HUES64 (cell line): ENCODE data around the gene WLS.

Source experiments
- H3K27ac ChIP-seq: 2 replicates; pipeline ENCODE4 v1.7.0; 2013; ENCODE audit warnings: low read depth, low read length, inconsistent platforms
- H3K27me3 ChIP-seq: 2 replicates; pipeline ENCODE4 v1.6.1; 2013; ENCODE audit warnings: mild to moderate bottlenecking, low read length; ENCODE audit not compliant: insufficient read depth
- H3K36me3 ChIP-seq: 2 replicates; pipeline ENCODE4 v1.6.1; 2013; ENCODE audit warnings: mild to moderate bottlenecking, low read length; ENCODE audit not compliant: insufficient read depth
- H3K4me1 ChIP-seq: 2 replicates; pipeline ENCODE4 v1.6.1; 2013; ENCODE audit warnings: mild to moderate bottlenecking, low read length, moderate library complexity; ENCODE audit not compliant: insufficient read depth
- H3K4me3 ChIP-seq: 2 replicates; pipeline ENCODE4 v1.5.1; 2013; ENCODE audit warnings: mild to moderate bottlenecking, low read length, moderate library complexity
- H3K9ac ChIP-seq: 2 replicates; pipeline ENCODE4 v1.6.1; 2013; ENCODE audit warnings: mild to moderate bottlenecking, low read depth, low read length
- H3K9me3 ChIP-seq: 2 replicates; pipeline ENCODE4 v1.6.1; 2013; ENCODE audit warnings: low read depth, low read length; ENCODE audit not compliant: insufficient read depth
- WGBS: fragments of 150-250, 120-280 bp; methylation state at CpG from one replicate; pipeline ENCODE4 v1.1.7; 2013; ENCODE audit warnings: missing lambda C conversion rate; 5-methylcytosine and 5-hydroxymethylcytosine counted together

The WLS gene

GRCh38 chr1:68211761-68212380 is 20.5 kb downstream of the WLS start:
- no peak overlapping the region for H3K9ac ChIP-seq
- no peaks in the 10 kb centered on the region for H3K9me3 ChIP-seq
- no peaks in the 10 kb centered on the region for H3K27me3 ChIP-seq
- H3K4me1 ChIP-seq: peaks cover 55% of the 10 kb centered on the region; the same call in 1 of the 2 replicates
- H3K27ac ChIP-seq: no peak overlapping the region; the same call in 1 of the 2 replicates
- WGBS: 87% methylated on average over 5 of the region's 6 CpGs
- no peaks in the 10 kb centered on the region for H3K36me3 ChIP-seq
- no peak overlapping the region for H3K4me3 ChIP-seq

- 85% methylated on average over 2 of the region's 2 CpGs for WGBS
- no peaks in the 10 kb centered on the region for H3K36me3 ChIP-seq
- no peak overlapping the region for H3K27ac ChIP-seq
- H3K9me3 ChIP-seq: no peaks in the 10 kb centered on the region
- H3K4me1 ChIP-seq: peaks cover 45% of the 10 kb centered on the region; the same call in 1 of the 2 replicates
- no peak overlapping the region for H3K4me3 ChIP-seq
- H3K27me3 ChIP-seq: no peaks in the 10 kb centered on the region
- no peak overlapping the region for H3K9ac ChIP-seq
Observed at GRCh38 chr1:68210829-68211228, 21.5 kb downstream of the WLS start.

GRCh38 chr1:68210027-68210426 is 22.3 kb downstream of the WLS start:
- H3K27me3 ChIP-seq: no peaks in the 10 kb centered on the region
- H3K36me3 ChIP-seq: no peaks in the 10 kb centered on the region
- H3K4me1 ChIP-seq: peaks cover 37% of the 10 kb centered on the region; the same call in 1 of the 2 replicates
- H3K9ac ChIP-seq: no peak overlapping the region
- no peaks in the 10 kb centered on the region for H3K9me3 ChIP-seq
- no peak overlapping the region for H3K4me3 ChIP-seq
- H3K27ac ChIP-seq: no peak overlapping the region

- H3K4me1 ChIP-seq: peaks cover 24% of the 10 kb centered on the region; the same call in 1 of the 2 replicates
- no peak overlapping the region for H3K9ac ChIP-seq
- WGBS: 95% methylated on average over 3 of the region's 3 CpGs
- no peaks in the 10 kb centered on the region for H3K9me3 ChIP-seq
- no peaks in the 10 kb centered on the region for H3K36me3 ChIP-seq
- H3K4me3 ChIP-seq: no peak overlapping the region
- no peak overlapping the region for H3K27ac ChIP-seq
- H3K27me3 ChIP-seq: no peaks in the 10 kb centered on the region
Observed at GRCh38 chr1:68206848-68207689, 25.3 kb downstream of the WLS start.

- no peak overlapping the region for H3K9ac ChIP-seq
- H3K27me3 ChIP-seq: no peaks in the 10 kb centered on the region
- no peak overlapping the region for H3K4me3 ChIP-seq
- H3K36me3 ChIP-seq: no peaks in the 10 kb centered on the region
- no peaks in the 10 kb centered on the region for H3K9me3 ChIP-seq
- peaks cover 12% of the 10 kb centered on the region; the same call in 1 of the 2 replicates for H3K4me1 ChIP-seq
- H3K27ac ChIP-seq: no peak overlapping the region
- WGBS: 95% methylated on average over 3 of the region's 3 CpGs
Observed at GRCh38 chr1:68205794-68206358, 26.4 kb downstream of the WLS start.

GRCh38 chr1:68204977-68205630 is 27.2 kb downstream of the WLS start:
- 93% methylated on average over 2 of the region's 4 CpGs for WGBS
- Histone ChIP-seq H3K36me3 (no peaks in the 10 kb centered on the region), H3K4me1 (peaks cover 4% of the 10 kb centered on the region; the same call in 1 of the 2 replicates), H3K27me3 (no peaks in the 10 kb centered on the region), H3K27ac (no peak overlapping the region), H3K4me3 (no peak overlapping the region), H3K9ac (no peak overlapping the region), H3K9me3 (no peaks in the 10 kb centered on the region)

- Histone ChIP-seq H3K9ac (no peak overlapping the region), H3K4me3 (no peak overlapping the region), H3K9me3 (no peaks in the 10 kb centered on the region), H3K36me3 (no peaks in the 10 kb centered on the region), H3K27me3 (no peaks in the 10 kb centered on the region), H3K27ac (no peak overlapping the region), H3K4me1 (peaks cover 27% of the 10 kb centered on the region)
- 95% methylated on average over 5 of the region's 5 CpGs for WGBS
Observed at GRCh38 chr1:68202239-68202832, 30.0 kb downstream of the WLS start.

GRCh38 chr1:68201546-68202238 is 30.6 kb downstream of the WLS start:
- no peaks in the 10 kb centered on the region for H3K27me3 ChIP-seq
- no peak overlapping the region for H3K9ac ChIP-seq
- no peaks in the 10 kb centered on the region for H3K9me3 ChIP-seq
- WGBS: 95% methylated on average over 6 of the region's 7 CpGs
- H3K27ac ChIP-seq: no peak overlapping the region
- H3K4me1 ChIP-seq: peaks cover 33% of the 10 kb centered on the region
- H3K36me3 ChIP-seq: no peaks in the 10 kb centered on the region
- no peak overlapping the region for H3K4me3 ChIP-seq

GRCh38 chr1:68199603-68200002 is 32.7 kb downstream of the WLS start:
- H3K27ac ChIP-seq: no peak overlapping the region
- H3K36me3 ChIP-seq: no peaks in the 10 kb centered on the region
- no CpG with 5 or more reads among the region's 2 CpGs for WGBS
- H3K9ac ChIP-seq: no peak overlapping the region
- no peak overlapping the region for H3K4me3 ChIP-seq
- H3K9me3 ChIP-seq: no peaks in the 10 kb centered on the region
- no peaks in the 10 kb centered on the region for H3K27me3 ChIP-seq
- H3K4me1 ChIP-seq: peaks cover 35% of the 10 kb centered on the region

- H3K9ac ChIP-seq: no peak overlapping the region
- no peak overlapping the region for H3K27ac ChIP-seq
- H3K4me1 ChIP-seq: peaks cover 35% of the 10 kb centered on the region
- peaks cover 2% of the 10 kb centered on the region; the same call in 1 of the 2 replicates for H3K36me3 ChIP-seq
- WGBS: 100% methylated on average over 1 of the region's 2 CpGs
- H3K27me3 ChIP-seq: no peaks in the 10 kb centered on the region
- no peaks in the 10 kb centered on the region for H3K9me3 ChIP-seq
- H3K4me3 ChIP-seq: no peak overlapping the region
Observed at GRCh38 chr1:68198752-68199151, 33.6 kb downstream of the WLS start.
